ENCODE data around the gene AMFR.

The AMFR gene

GRCh38 chr16:56329887-56330286, 95.5 kb downstream of the AMFR start:
- no peak for DNase-seq

- DNase-seq = no peak
Measured at GRCh38 chr16:56328276-56329022, 96.9 kb downstream of the AMFR start.

GRCh38 chr16:56327929-56328258, 97.5 kb downstream of the AMFR start:
- DNase-seq = no peak

GRCh38 chr16:56327071-56327928, 98.0 kb downstream of the AMFR start:
- no peak for DNase-seq

- DNase-seq = no peak
Measured at GRCh38 chr16:56325956-56326355, 99.4 kb downstream of the AMFR start.

- no peak for DNase-seq
Measured at GRCh38 chr16:56324406-56324805, 100.9 kb downstream of the AMFR start.

- DNase-seq = no peak
Measured at GRCh38 chr16:56321571-56321970, 103.8 kb downstream of the AMFR start.

GRCh38 chr16:56320811-56321558, 104.4 kb downstream of the AMFR start:
- no peak for DNase-seq

GRCh38 chr16:56320056-56320455, 105.3 kb downstream of the AMFR start:
- DNase-seq = no peak

- no peak for DNase-seq
Measured at GRCh38 chr16:56319376-56319775, 106.0 kb downstream of the AMFR start.

- DNase-seq = no peak
Measured at GRCh38 chr16:56318827-56319140, 106.6 kb downstream of the AMFR start.

- DNase-seq = peak; percentile 72 to 81
Measured at GRCh38 chr16:56317998-56318826, 107.1 kb downstream of the AMFR start.

GRCh38 chr16:56316545-56316944, 108.8 kb downstream of the AMFR start:
- DNase-seq = no peak

- no peak for DNase-seq
Measured at GRCh38 chr16:56315955-56316354, 109.4 kb downstream of the AMFR start.

- no peak for DNase-seq
Measured at GRCh38 chr16:56314244-56314850, 111.0 kb downstream of the AMFR start.

- DNase-seq = no peak
Measured at GRCh38 chr16:56312556-56312955, 112.8 kb downstream of the AMFR start.

- no peak for DNase-seq
Measured at GRCh38 chr16:56312028-56312300, 113.4 kb downstream of the AMFR start.

Measured in CD4-positive, alpha-beta T cell treated with Interferon alpha-2 for 1 hour (primary cell).